Hematopoietic multipotent progenitor cell treated with erythropoietin and hydrocortisone succinate and interleukin-3 and kit ligand, for 4 days (in vitro differentiated cells): ENCODE data around the gene CDHR1.
"Not testable (repeated sequence)": the region's sequence is repeated elsewhere in the genome, so short reads cannot be mapped to it uniquely, and the experiment has no call there.

Experiments used
- DNase-seq: peaks from one replicate; pipeline ENCODE4 v3.0.0-alpha.2; 2015

CDHR1 gene

GRCh38 chr10:84176351-84176750, 18.0 kb upstream of the CDHR1 start:
- no peak for DNase-seq

GRCh38 chr10:84176836-84177474, 17.4 kb upstream of the CDHR1 start:
- no peak for DNase-seq

DNA sequence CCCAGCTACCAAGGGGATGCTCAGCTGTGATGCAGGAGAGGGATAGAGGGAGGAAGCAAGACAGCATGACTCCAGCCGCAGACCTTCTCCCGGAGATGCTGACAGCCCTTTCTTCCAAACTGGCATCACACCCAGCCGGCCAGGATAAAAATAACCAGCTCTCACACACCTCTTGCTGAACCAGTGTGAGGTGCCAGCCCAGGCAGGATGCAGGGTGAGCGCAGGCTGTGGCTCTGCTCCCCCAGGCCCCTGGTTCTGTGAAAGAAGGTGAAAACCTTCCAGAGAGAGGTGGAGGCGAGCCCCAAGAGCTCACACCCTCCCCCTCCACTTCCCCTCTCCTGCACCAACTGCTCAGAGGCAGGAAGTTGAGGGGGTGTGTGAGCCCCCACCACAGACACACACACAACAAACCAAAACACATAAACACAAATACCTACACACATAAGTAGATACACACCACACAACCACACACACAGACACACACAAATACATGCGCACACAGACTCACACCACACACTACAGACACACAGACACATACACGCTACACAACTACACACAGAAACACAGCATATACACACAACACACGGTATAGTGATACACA, 16.7 kb upstream of the CDHR1 start:
- peak; percentile 50 for DNase-seq

- no peak for DNase-seq
Observed at GRCh38 chr10:84178160-84178609, 16.2 kb upstream of the CDHR1 start.

GRCh38 chr10:84179059-84179710, 15.2 kb upstream of the CDHR1 start:
- peak; percentile 31 for DNase-seq

GRCh38 chr10:84180386-84180785, 14.0 kb upstream of the CDHR1 start:
- DNase-seq: not testable (repeated sequence)

DNA sequence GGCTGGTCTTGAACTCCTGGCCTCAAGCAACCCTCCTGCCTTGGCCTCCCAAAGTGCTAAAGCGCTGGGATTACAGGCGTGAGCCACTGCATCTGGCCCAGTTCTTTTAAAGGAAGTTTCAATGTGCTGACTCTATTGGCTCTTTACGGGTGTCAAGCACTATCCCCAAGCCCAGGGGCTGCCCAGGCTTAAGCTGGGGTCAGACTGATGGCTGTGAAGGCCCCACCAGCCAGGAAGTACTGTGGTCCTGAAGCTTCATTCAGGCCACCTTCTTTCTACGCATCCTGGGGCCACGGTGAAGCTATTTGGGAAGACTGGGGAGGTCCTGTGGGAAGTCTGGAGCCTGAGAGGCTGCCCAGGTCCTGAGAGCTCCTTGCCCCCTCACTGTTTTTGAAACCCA, 12.7 kb upstream of the CDHR1 start:
- no peak for DNase-seq

DNA sequence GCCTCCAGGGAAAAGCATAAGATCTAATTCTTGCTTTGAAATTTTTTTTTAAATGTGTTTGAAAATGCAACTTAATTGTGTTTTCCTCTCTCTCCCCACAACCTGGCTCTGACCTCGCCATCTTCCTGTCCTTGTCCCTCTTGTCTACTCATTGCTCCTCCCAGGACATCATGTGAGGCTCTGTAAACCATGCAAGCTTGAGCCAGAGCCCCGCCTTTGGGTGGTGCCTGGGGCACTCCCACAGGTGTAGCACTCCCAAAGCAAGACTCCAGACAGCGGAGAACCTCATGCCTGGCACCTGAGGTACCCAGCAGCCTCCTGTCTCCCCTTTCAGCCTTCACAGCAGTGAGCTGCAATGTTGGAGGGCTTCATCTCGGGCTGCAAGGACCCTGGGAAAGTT, 9.8 kb upstream of the CDHR1 start:
- no peak for DNase-seq

DNA sequence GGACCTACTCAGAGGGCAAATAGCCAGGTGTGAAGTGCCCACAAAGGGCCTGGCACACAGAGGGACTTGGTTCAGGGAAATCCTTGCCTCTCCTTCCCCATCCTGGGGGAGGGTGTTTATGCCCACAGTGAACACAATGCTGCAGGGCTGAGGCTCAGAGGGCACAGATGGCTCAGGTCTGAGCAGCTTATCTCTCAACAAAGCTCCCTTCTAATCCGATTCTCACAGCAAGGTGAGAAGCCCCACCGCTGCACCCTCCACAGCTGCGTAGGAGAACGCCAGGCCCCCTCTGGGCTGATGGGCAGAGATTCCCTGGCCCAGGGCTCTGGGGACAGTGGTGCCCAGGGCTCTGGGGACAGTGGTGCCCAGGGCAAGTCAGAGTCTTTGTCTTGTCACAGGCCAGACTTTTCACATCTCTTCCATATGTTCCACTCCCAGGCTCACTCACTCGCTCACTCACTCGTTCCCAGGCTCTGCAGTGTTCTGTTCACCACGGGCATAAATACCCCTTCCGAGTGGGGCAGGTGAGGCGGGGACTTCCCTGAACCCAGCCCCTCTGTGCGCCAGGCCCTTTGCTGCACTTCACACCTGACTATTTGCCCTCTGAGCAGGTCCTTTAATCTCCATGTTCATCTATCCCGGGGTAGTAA, 8.7 kb upstream of the CDHR1 start:
- no peak for DNase-seq

- DNase-seq: no peak
Observed at GRCh38 chr10:84188815-84189214, 5.5 kb upstream of the CDHR1 start.

DNA sequence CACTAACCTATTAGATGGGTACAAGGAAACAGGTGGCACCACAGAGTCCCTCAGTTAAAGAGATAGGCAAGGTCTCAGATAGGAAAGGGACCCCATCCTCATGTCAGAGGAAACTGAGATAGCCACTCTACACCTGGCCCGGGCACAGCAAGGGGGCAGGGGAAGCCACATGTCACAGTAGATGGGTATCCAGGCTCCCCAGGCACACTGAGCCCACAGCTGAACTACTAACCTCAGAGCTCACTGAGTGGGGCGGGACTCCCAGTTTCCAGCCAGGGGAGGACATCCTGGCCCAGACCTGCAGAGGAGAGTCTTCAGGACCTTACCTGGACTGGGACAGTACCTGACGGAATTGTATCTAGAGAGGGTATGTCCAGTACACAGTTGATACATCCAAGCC, 3.7 kb upstream of the CDHR1 start:
- DNase-seq: no peak

DNA sequence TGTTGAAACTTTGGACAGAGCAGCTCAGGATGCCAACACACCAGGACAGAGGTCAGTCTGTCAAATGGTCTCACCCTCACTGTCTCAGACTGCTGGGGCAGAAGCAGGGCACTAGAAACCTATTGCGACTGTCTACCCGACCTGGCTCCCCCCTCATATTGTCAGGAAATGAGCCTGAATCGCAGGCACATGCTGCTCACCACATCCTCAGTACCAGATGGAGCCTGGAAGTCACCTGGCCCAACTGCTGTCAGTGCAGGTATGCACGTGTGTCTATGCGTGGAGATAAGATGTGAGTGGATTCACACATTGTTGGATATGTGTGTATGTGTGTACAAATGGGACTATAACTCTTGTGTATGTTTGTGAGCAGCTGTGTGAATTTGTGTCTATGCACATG, 3.2 kb upstream of the CDHR1 start:
- no peak for DNase-seq

- no peak for DNase-seq
Observed at GRCh38 chr10:84193327-84193726, 1.0 kb upstream of the CDHR1 start.

DNA sequence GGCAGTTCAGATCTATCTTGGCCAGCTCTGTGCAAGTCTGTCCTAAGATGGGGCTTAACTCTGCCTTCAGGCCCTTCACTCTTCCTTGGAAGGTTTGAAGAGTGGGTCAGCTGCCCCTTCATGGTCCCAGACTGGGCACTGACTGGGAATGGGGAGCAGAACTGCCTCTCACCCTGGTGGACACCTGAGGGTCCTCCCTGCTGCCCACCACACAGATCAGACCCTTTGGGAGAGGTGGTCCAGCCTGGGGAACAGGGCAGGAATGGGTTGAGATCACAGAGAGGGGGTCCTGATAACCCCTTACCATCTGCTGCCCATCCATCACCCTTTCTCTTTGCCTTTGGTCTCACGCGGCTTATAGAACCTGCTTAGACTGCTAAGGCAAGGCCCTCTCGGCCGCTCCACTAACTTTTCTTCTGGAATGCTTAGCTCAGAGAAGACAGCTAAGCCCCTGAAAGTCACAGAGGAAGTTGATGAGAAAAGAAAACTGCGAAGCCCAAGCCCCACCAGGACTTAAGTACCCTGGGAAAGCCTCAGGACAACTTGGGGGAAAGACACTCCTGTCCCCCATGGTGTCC, 402 bp upstream of the CDHR1 start:
- no peak for DNase-seq

GRCh38 chr10:84195044-84195830, 900 bp downstream of the CDHR1 start:
- no peak for DNase-seq

DNA sequence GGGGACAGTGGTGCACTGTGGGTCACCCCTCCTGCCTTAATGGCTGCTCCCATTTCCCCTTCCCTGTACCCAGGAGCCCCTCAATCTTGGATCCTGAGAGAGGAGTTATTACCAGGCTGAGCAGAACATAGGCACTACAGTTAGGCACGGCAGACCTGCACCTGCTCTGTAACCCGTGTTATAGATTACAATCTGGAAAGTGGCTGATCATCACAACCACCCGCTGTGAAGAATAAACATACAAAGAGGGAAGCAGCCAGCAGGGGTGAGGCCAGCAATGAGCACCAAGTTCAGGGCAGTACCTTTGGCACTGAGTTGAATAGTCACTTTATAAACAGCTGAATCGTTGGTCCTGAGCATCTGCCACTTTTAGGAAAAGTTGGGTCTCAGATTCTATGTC, 1.7 kb downstream of the CDHR1 start:
- no peak for DNase-seq

GRCh38 chr10:84196941-84197340, 2.6 kb downstream of the CDHR1 start:
- DNase-seq: no peak

DNA sequence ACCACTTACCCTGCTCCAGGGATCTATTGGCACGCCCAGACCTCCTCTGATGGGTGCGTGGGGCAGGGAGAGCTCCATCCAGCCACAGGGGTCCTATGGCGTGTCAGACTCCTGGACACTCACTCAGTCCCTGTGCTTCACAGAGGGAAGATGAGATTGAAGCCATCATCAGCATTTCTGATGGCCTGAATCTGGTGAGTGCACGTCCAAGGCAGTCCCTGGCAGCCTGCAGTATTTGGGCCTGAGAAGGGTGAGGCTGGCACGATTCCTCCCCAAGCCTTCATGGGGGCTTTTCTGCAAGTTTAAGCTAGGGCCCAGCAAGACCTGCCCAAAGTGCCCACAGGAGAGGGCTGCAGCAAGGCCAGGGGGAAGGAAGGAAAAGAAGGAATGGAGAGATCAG, 3.3 kb downstream of the CDHR1 start:
- DNase-seq: no peak

DNA sequence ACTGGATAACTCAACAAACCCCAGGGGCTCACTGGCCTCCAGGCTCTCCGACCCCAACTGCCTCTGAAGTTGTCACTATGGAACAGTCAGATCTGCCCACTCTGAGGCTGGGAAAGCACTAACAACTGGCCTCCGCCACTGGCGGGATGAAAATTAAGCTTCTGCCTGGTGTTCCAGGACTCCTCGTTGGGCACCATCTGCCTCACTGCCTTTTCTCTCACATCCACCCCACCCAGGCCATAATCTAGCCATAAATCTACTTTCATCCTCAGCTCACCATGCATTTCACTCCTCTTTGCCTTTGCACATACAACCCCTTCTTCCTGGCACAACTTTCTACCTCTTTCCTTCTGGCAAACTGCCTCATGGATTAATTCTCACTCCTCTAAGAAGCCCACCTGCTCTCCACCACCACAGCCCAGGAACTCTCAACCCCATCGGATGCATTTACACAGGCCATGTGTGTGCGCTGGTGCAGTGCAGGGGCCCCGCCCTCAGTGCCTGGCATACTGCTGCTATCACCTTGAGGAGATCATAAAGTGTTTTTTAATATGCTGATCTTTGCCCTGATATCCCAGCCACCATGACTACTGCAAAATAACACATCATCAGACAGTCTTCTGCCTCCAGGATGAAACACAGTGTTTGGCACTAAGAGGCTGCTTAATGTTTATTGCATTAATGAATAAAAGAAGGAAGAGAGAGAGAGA, 4.0 kb downstream of the CDHR1 start:
- no peak for DNase-seq

DNA sequence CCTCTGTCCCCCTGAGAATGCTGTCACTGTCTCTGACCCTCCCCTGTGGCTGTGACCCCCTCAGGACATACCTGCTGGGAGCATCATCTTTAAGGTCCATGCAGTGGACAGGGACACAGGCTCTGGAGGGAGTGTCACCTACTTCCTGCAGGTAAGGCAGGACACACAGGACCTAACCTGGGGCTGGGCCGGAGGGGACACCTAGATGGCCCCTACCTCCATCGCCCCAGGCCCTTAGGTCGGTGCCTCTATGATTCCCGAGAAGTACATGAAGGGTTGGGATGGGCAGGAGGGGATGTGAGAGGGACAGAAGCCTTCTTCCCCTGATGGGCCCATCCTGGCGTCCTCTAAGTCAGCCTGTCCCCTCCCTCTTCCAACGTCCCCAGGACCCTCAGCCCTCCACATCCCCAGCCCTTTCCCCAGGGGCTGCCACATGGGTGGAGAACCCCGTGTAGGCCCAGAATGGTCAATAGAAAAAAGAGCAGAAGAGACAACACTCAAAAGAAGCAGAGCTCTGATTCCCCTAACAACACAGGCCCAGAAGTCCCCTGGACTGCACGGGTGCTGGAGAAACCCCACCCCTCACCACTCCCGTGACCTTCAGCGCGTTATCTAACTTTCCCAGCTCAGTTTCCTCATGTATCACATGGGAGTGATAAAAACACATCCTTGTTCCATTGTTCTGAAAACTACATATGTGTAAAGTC, 6.4 kb downstream of the CDHR1 start:
- DNase-seq: peak; percentile 55

DNA sequence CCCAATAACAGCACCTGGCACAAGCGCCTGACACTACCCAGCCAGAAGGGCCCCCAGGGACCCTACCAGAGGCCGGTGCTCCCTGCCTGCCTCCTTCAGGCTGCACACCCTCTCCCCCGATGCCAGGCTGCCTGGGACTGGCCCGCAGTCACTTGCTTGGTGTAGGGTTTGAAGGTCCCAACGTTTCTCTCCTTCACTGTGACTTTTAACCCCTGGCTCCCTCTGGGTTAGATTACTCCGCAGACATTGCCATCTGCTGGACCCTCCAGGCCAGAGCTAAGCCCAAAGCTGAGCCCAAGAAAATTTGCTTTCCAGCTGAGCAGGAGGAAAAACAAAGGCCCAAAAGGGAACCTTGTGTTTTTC, 6.9 kb downstream of the CDHR1 start:
- no peak for DNase-seq

GRCh38 chr10:84201682-84202081, 7.3 kb downstream of the CDHR1 start:
- DNase-seq: no peak
